SU-DHL-6 (cell line): ENCODE measurements around the gene CYB5A.

Source experiments
- H2AFZ ChIP-seq: fragments of 200-600 bp; sonication (generic); 2 replicates; pipeline ENCODE4 v1.6.1; 2014; ENCODE audit warnings: low read depth, mild to moderate bottlenecking, moderate library complexity, mixed read lengths, antibody characterized with exemption, low read length; ENCODE audit not compliant: severe bottlenecking
- H3F3A ChIP-seq: fragments of 200-600 bp; shearing (Covaris generic); 2 replicates; pipeline ENCODE4 v1.6.0; 2016; ENCODE audit warnings: antibody characterized with exemption, mild to moderate bottlenecking; ENCODE audit not compliant: insufficient read depth
- H3K27ac ChIP-seq: fragments of 200-600 bp; sonication (generic); 2 replicates; pipeline ENCODE4 v1.5.1; 2016; ENCODE audit warnings: low read depth, mild to moderate bottlenecking, low read length, moderate library complexity, mixed read lengths
- H3K27me3 ChIP-seq: fragments of 200-600 bp; sonication (generic), shearing (Covaris generic); 2 replicates; pipeline ENCODE4 v1.6.0; 2014; ENCODE audit warnings: mild to moderate bottlenecking, low read length
- H3K36me3 ChIP-seq: fragments of 200-600 bp; sonication (generic); 2 replicates; pipeline ENCODE4 v1.6.1; 2014; ENCODE audit warnings: mild to moderate bottlenecking, low read length, mixed read lengths
- H3K4me2 ChIP-seq: fragments of 300-600, 200-600 bp; shearing (Covaris generic), sonication (generic); 2 replicates; pipeline ENCODE4 v1.6.0; 2014; ENCODE audit warnings: low read length, low read depth, mild to moderate bottlenecking; ENCODE audit not compliant: poor library complexity, severe bottlenecking
- H3K4me3 ChIP-seq: fragments of 200-600 bp; sonication (generic); 2 replicates; pipeline ENCODE4 v1.5.1; 2014; ENCODE audit warnings: antibody characterized with exemption, low read length, mild to moderate bottlenecking, mixed read lengths; ENCODE audit not compliant: insufficient read depth, poor library complexity, severe bottlenecking
- H3K79me2 ChIP-seq: fragments of 200-600 bp; sonication (generic); 2 replicates; pipeline ENCODE4 v1.6.1; 2014; ENCODE audit warnings: mild to moderate bottlenecking, low read length, moderate library complexity; ENCODE audit not compliant: insufficient read depth
- H3K9ac ChIP-seq: fragments of 200-600 bp; sonication (generic); 2 replicates; pipeline ENCODE4 v1.7.0; 2014; ENCODE audit warnings: mild to moderate bottlenecking, low read length
- H3K9me2 ChIP-seq: fragments of 200-600 bp; sonication (generic); replicated peaks from 2 replicates; pipeline ENCODE4 v1.6.1; 2014; ENCODE audit warnings: low read length; ENCODE audit not compliant: insufficient read depth
- H3K9me3 ChIP-seq: fragments of 200-600 bp; sonication (generic); 2 replicates; pipeline ENCODE4 v1.6.1; 2014; ENCODE audit warnings: low read length, mixed read lengths; ENCODE audit not compliant: insufficient read depth
- H4K20me1 ChIP-seq: fragments of 200-600 bp; sonication (generic); 2 replicates; pipeline ENCODE4 v1.6.1; 2014; ENCODE audit warnings: low read depth, mild to moderate bottlenecking, antibody characterized with exemption, low read length, moderate library complexity, mixed read lengths
- EZH2phosphoT487 ChIP-seq: fragments of 200-600 bp; sonication (generic), shearing (Covaris generic); conservative IDR thresholded peaks from 2 replicates; pipeline ENCODE4 v1.6.1; 2018; ENCODE audit warnings: mild to moderate bottlenecking, antibody characterized with exemption, low read length, moderate library complexity, mixed read lengths
- TF ChIP-seq, protein P1 (sequence below): fragments of 200-600 bp; sonication (generic); IDR thresholded peaks from one replicate; pipeline ENCODE4 v1.5.1; 2017; ENCODE audit warnings: antibody characterized with exemption, mild to moderate bottlenecking, low read length, moderate library complexity; ENCODE audit not compliant: insufficient read depth, poor library complexity, severe bottlenecking

The CYB5A gene

DNA sequence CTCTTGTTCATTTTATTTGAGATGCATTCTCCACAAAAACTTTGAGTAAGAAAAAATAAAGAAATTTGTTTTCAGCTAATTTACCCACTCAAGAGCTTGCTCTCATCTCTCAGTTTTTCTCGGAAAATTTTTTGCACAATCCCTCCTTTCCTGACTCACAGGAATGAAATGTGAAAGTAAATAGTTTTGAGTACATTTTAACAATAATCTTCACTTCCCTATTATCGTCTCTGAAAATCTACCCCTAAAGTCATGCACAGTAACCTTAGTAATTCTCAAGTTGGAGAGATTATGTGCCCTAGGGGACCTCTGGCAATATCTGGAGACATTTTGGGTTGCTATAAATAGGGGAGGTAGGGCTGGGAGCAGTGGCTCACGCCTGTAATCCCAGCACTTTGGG lies 2.6 kb downstream of the CYB5A start:
- no peaks in the 10 kb centered on the region for H4K20me1 ChIP-seq
- H3K79me2 ChIP-seq = 0 out of 2 replicates have a peak, but pooled peaks cover 8% of the 10 kb centered on the region
- no peak overlapping the region for H3K4me3 ChIP-seq
- H3K27ac ChIP-seq = no peak overlapping the region
- no peak overlapping the region for H3K9ac ChIP-seq
- H3K36me3 ChIP-seq = no peaks in the 10 kb centered on the region
- H3F3A ChIP-seq = no peaks in the 10 kb centered on the region
- H3K27me3 ChIP-seq = no peaks in the 10 kb centered on the region
- H3K4me2 ChIP-seq = no peak overlapping the region
- peaks cover 7% of the 10 kb centered on the region; the same call in 1 of the 2 replicates for H3K9me3 ChIP-seq
- no peak overlapping the region for H2AFZ ChIP-seq
- TF ChIP-seq EZH2phosphoT487 = no peak
- TF ChIP-seq, protein P1, sequence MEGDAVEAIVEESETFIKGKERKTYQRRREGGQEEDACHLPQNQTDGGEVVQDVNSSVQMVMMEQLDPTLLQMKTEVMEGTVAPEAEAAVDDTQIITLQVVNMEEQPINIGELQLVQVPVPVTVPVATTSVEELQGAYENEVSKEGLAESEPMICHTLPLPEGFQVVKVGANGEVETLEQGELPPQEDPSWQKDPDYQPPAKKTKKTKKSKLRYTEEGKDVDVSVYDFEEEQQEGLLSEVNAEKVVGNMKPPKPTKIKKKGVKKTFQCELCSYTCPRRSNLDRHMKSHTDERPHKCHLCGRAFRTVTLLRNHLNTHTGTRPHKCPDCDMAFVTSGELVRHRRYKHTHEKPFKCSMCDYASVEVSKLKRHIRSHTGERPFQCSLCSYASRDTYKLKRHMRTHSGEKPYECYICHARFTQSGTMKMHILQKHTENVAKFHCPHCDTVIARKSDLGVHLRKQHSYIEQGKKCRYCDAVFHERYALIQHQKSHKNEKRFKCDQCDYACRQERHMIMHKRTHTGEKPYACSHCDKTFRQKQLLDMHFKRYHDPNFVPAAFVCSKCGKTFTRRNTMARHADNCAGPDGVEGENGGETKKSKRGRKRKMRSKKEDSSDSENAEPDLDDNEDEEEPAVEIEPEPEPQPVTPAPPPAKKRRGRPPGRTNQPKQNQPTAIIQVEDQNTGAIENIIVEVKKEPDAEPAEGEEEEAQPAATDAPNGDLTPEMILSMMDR = no peak
- H3K9me2 ChIP-seq = no peaks in the 10 kb centered on the region

DNA sequence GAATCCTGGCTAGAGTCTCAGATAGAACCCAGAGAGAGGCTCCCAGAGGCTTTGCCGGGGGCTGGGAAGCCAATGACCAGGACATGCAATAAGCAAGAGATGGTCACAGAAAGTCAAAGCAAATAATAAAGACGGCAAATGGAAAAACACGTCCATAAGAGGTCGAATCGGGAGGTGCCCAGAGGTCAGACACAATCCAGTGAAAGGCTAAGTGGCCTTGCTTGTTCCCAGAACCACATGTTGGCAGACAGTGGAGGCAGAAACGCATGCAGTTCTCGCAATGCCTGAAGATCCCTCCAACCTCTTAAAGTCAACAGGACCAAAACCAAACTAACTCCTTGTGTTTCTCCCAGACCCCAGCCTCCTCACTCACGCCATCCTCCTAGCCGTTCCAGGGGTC lies 3.0 kb downstream of the CYB5A start:
- H4K20me1 ChIP-seq = no peaks in the 10 kb centered on the region
- H3K79me2 ChIP-seq = 0 out of 2 replicates have a peak, but pooled peaks cover 8% of the 10 kb centered on the region
- no peaks in the 10 kb centered on the region for H3K9me2 ChIP-seq
- no peaks in the 10 kb centered on the region for H3K36me3 ChIP-seq
- H3K4me2 ChIP-seq = no peak overlapping the region
- H3K4me3 ChIP-seq = no peak overlapping the region
- no peaks in the 10 kb centered on the region for H3K27me3 ChIP-seq
- no peak for TF ChIP-seq EZH2phosphoT487
- TF ChIP-seq, protein P1 = no peak
- H2AFZ ChIP-seq = no peak overlapping the region
- no peak overlapping the region for H3K9ac ChIP-seq
- no peaks in the 10 kb centered on the region for H3F3A ChIP-seq
- H3K27ac ChIP-seq = no peak overlapping the region
- peaks cover 7% of the 10 kb centered on the region; the same call in 1 of the 2 replicates for H3K9me3 ChIP-seq

DNA sequence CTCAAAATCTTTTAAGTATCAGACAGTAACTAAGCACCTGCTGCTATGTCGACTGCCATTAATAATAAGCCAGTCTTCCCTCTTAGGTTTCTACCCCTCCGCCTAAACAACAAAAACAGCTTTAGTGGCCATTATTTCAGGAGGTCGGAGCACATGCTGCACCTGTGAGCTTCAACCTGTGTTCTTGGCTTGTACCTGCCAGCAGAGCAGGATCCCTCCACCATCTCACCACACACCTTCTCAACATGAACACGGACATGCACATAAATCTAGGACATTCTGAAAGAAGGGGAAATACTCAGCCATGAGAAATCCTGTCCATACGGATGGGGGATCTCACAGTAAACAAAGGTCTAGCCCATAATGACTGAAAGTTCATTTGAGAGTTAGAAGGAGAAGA lies 3.7 kb downstream of the CYB5A start:
- no peak overlapping the region for H3K4me2 ChIP-seq
- no peak for TF ChIP-seq EZH2phosphoT487
- TF ChIP-seq, protein P1 = no peak
- peaks cover 7% of the 10 kb centered on the region; the same call in 1 of the 2 replicates for H3K9me3 ChIP-seq
- H3K27me3 ChIP-seq = no peaks in the 10 kb centered on the region
- H3K9me2 ChIP-seq = no peaks in the 10 kb centered on the region
- H2AFZ ChIP-seq = no peak overlapping the region
- H3K9ac ChIP-seq = no peak overlapping the region
- H3K4me3 ChIP-seq = no peak overlapping the region
- no peaks in the 10 kb centered on the region for H4K20me1 ChIP-seq
- no peaks in the 10 kb centered on the region for H3F3A ChIP-seq
- 0 out of 2 replicates have a peak, but pooled peaks cover 8% of the 10 kb centered on the region for H3K79me2 ChIP-seq
- H3K36me3 ChIP-seq = no peaks in the 10 kb centered on the region
- H3K27ac ChIP-seq = no peak overlapping the region
